HG03139 (cell line): ENCODE data around the gene C1QA.

ENCODE experiments used
- ATAC-seq: cut with Tn5 transposase; IDR thresholded peaks from one replicate; pipeline ENCODE4 v1.9.1; 2021; ENCODE audit not compliant: unreplicated experiment

C1QA gene

GRCh38 chr1:22612671-22613571, 23.5 kb upstream of the C1QA start:
- ATAC-seq = no peak

- ATAC-seq = no peak
Observed at GRCh38 chr1:22613572-22613918, 22.9 kb upstream of the C1QA start.

- ATAC-seq = no peak
Observed at GRCh38 chr1:22613951-22614350, 22.5 kb upstream of the C1QA start.

GRCh38 chr1:22615886-22616285, 20.5 kb upstream of the C1QA start:
- no peak for ATAC-seq

GRCh38 chr1:22616571-22616970, 19.9 kb upstream of the C1QA start:
- no peak for ATAC-seq

- ATAC-seq = no peak
Observed at GRCh38 chr1:22618056-22618455, 18.4 kb upstream of the C1QA start.

- ATAC-seq = no peak
Observed at GRCh38 chr1:22619252-22619651, 17.2 kb upstream of the C1QA start.

GRCh38 chr1:22619798-22620197, 16.6 kb upstream of the C1QA start:
- ATAC-seq = no peak

- no peak for ATAC-seq
Observed at GRCh38 chr1:22621761-22622160, 14.7 kb upstream of the C1QA start.

GRCh38 chr1:22625262-22625925, 11.0 kb upstream of the C1QA start:
- ATAC-seq = no peak

GRCh38 chr1:22626237-22627157, 9.9 kb upstream of the C1QA start:
- no peak for ATAC-seq

- ATAC-seq = no peak
Observed at GRCh38 chr1:22627331-22627730, 9.1 kb upstream of the C1QA start.

GRCh38 chr1:22628698-22629444, 7.6 kb upstream of the C1QA start:
- no peak for ATAC-seq

GRCh38 chr1:22629886-22630285, 6.5 kb upstream of the C1QA start:
- ATAC-seq = no peak

GRCh38 chr1:22633697-22634463, 2.5 kb upstream of the C1QA start:
- ATAC-seq = no peak

- ATAC-seq = no peak
Observed at GRCh38 chr1:22635436-22635835, 992 bp upstream of the C1QA start.

GRCh38 chr1:22636927-22637326, 499 bp downstream of the C1QA start:
- ATAC-seq = no peak

GRCh38 chr1:22637907-22638445, 1.5 kb downstream of the C1QA start:
- ATAC-seq = no peak

- ATAC-seq = no peak
Observed at GRCh38 chr1:22638476-22639234, 2.2 kb downstream of the C1QA start.
